IPS DF 6.9 (cell line): Measurements from ENCODE around the gene CACNA1H.

ENCODE experiments used
- DNase-seq: peaks from one replicate; pipeline ENCODE4 v3.0.0-alpha.2; 2013; ENCODE audit warnings: low read depth, low spot score
- H3K27ac ChIP-seq: one replicate; pipeline ENCODE4 v1.5.1; 2013; ENCODE audit warnings: low read length, control low read depth
- H3K27me3 ChIP-seq: 2 replicates; pipeline ENCODE4 v1.6.1; 2013; ENCODE audit warnings: mild to moderate bottlenecking, low read length; ENCODE audit not compliant: control insufficient read depth, insufficient read depth
- H3K36me3 ChIP-seq: 2 replicates; pipeline ENCODE4 v1.6.1; 2013; ENCODE audit warnings: low read length; ENCODE audit not compliant: control insufficient read depth, insufficient read depth
- H3K4me1 ChIP-seq: 2 replicates; pipeline ENCODE4 v1.6.1; 2013; ENCODE audit warnings: low read length; ENCODE audit not compliant: control insufficient read depth, insufficient read depth
- H3K4me3 ChIP-seq: 2 replicates; pipeline ENCODE4 v1.5.1; 2013; ENCODE audit warnings: mild to moderate bottlenecking, low read length
- H3K9me3 ChIP-seq: 2 replicates; pipeline ENCODE4 v1.6.1; 2013; ENCODE audit warnings: low read length, inconsistent platforms; ENCODE audit not compliant: control insufficient read depth, insufficient read depth
- WGBS: extraction: QIAGEN DNeasy Blood & Tissue Kit; methylation state at CpG from one replicate; pipeline ENCODE4 v1.1.7; 2013; ENCODE audit warnings: mixed read lengths, missing lambda C conversion rate; ENCODE audit not compliant: insufficient read length, insufficient coverage; 5-methylcytosine and 5-hydroxymethylcytosine counted together

The CACNA1H gene

DNA sequence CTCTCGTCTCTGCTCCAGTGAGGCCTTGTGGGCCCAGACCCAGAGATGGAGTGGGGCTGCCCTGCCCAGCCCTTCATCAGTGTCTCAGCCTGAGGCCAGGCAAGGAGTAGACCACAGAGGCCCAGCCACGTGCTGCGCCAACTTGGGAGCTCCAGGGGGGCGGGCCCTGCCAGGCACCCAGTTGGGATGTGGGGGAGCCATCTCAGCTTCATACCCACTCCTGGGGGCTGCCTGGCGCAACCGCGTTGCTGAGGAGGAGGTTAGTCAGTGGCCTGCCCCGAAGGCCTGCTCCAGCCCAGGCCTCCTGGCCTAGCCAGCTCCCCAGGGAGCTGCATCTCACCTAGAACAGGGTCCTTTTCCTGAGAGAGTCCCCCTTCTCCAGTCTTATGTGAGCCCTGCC lies 60.3 kb downstream of the CACNA1H start:
- Histone ChIP-seq H3K4me1 (no peaks in the 10 kb centered on the region; the same call in 1 of the 2 replicates), H3K27ac (no peak overlapping the region), H3K9me3 (no peaks in the 10 kb centered on the region), H3K36me3 (peaks cover 39% of the 10 kb centered on the region), H3K4me3 (no peak overlapping the region), H3K27me3 (no peaks in the 10 kb centered on the region)
- no CpG with 5 or more reads among the region's 8 CpGs for WGBS
- no peak for DNase-seq

GRCh38 chr16:1213796-1214372 lies 61.0 kb downstream of the CACNA1H start:
- Histone ChIP-seq H3K27ac (no peak overlapping the region), H3K4me1 (no peaks in the 10 kb centered on the region; the same call in 1 of the 2 replicates), H3K27me3 (no peaks in the 10 kb centered on the region), H3K4me3 (no peak overlapping the region), H3K9me3 (no peaks in the 10 kb centered on the region), H3K36me3 (peaks cover 37% of the 10 kb centered on the region)
- no peak for DNase-seq
- no CpG with 5 or more reads among the region's 25 CpGs for WGBS

DNA sequence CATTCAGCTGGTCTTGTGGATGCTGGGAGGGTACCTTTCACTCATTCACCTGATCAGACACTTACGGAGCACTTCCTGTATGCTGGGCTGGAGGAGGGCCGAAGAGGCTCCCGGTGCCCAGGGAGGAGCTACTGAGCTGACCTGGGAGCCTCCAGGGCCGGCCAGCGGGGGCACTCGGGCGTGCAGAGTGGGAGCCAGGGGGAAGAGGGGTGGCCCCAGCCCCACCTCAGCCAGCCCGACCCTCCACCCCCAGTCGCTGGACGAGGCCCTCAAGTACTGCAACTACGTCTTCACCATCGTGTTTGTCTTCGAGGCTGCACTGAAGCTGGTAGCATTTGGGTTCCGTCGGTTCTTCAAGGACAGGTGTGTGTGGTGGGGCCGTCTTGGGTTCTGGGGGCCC lies 61.8 kb downstream of the CACNA1H start:
- H3K27me3 ChIP-seq: no peaks in the 10 kb centered on the region
- WGBS: no CpG with 5 or more reads among the region's 16 CpGs
- DNase-seq: no peak
- peaks cover 37% of the 10 kb centered on the region for H3K36me3 ChIP-seq
- H3K4me1 ChIP-seq: no peaks in the 10 kb centered on the region; the same call in 1 of the 2 replicates
- no peak overlapping the region for H3K4me3 ChIP-seq
- H3K9me3 ChIP-seq: no peaks in the 10 kb centered on the region
- H3K27ac ChIP-seq: no peak overlapping the region

DNA sequence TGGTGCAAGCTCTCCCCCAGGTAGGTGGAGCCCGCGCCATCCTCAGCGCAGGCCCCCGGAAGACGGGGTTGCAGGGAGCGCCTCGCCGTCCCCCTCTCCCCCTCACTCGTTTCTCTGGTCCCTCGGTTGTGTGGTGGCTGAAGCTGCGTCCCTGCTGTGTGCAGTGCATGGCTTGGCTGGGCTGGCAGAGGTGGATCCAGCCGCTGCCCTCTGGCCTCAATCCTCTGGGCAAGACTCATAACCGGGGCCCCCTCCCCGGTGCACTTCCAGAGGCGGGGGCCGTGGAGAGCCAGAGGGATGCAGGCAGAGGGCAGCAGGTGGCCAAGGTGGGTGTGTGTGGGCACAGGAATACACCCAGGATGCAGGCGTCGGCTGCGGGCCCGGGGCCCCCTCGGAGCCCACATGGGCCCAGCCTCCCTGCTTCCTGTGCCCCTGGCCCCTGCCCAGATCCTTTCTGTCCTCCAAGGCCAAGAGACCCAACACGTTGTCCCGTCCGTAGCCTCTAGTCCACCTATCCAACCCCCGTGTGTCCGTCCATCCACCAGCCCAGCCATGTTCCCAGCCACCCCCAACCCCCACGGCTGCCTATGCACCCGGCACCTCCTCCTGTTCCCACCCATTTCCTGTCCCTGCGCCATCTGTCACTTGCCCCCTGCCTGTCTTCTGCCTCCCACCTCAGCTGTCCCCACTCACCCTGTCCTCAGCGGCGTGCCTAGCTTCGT lies 62.8 kb downstream of the CACNA1H start:
- WGBS: no CpG with 5 or more reads among the region's 32 CpGs

DNA sequence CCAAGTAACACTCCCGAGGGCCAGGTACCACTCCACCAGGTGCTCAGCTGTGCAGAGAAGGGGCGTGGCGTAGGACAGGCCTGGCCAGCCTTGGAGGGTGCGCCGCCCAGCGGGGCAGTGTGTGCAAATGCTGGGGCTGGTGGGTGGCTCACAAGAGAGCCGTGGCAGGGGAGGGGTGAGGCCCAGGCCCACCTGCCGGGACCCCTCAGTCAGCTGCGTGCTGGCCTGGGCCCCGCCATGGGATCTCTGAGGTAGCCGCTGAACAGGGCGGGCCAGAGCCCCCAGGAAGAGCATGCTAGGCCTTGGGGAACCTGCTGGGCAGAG lies 63.4 kb downstream of the CACNA1H start:
- Histone ChIP-seq H3K27ac (no peak overlapping the region), H3K9me3 (no peaks in the 10 kb centered on the region), H3K36me3 (peaks cover 38% of the 10 kb centered on the region), H3K4me3 (no peak overlapping the region), H3K27me3 (no peaks in the 10 kb centered on the region), H3K4me1 (no peaks in the 10 kb centered on the region; the same call in 1 of the 2 replicates)
- DNase-seq: no peak
- WGBS: no CpG with 5 or more reads among the region's 12 CpGs

More for the DNA sequence above, 62.8 kb downstream of the CACNA1H start:
- DNase-seq: no peak
- no peaks in the 10 kb centered on the region for H3K27me3 ChIP-seq
- H3K27ac ChIP-seq: no peak overlapping the region
- H3K4me1 ChIP-seq: no peaks in the 10 kb centered on the region; the same call in 1 of the 2 replicates
- no peaks in the 10 kb centered on the region for H3K9me3 ChIP-seq
- H3K4me3 ChIP-seq: no peak overlapping the region
- H3K36me3 ChIP-seq: peaks cover 36% of the 10 kb centered on the region

GRCh38 chr16:1216681-1217400 lies 63.9 kb downstream of the CACNA1H start:
- H3K4me3 ChIP-seq: no peak overlapping the region
- DNase-seq: no peak
- H3K36me3 ChIP-seq: peaks cover 38% of the 10 kb centered on the region
- no peak overlapping the region for H3K27ac ChIP-seq
- H3K9me3 ChIP-seq: no peaks in the 10 kb centered on the region
- WGBS: no CpG with 5 or more reads among the region's 32 CpGs
- no peaks in the 10 kb centered on the region; the same call in 1 of the 2 replicates for H3K4me1 ChIP-seq
- no peaks in the 10 kb centered on the region for H3K27me3 ChIP-seq

DNA sequence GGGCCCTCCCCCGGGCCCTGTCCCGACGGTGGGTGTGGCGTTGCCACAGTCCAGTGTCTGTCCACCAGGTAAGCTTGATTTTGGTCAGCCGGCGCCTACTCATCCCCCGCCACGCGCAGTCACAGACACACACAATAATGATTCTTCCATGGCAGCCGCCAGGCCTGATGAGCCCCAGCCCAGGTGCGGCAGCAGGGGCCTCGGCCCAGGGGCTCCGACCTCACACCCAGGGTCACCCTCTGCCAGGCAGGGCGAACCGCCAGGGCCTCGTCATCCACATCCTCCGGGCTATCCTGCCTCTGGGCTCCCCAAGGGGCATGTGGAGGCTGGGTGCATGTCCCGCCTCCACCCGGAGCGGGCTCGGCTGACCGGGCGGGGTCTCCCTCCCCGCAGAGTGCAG lies 64.6 kb downstream of the CACNA1H start:
- H3K4me3 ChIP-seq: no peak overlapping the region
- DNase-seq: no peak
- H3K4me1 ChIP-seq: no peaks in the 10 kb centered on the region; the same call in 1 of the 2 replicates
- no peak overlapping the region for H3K27ac ChIP-seq
- peaks cover 40% of the 10 kb centered on the region for H3K36me3 ChIP-seq
- WGBS: no CpG with 5 or more reads among the region's 24 CpGs
- no peaks in the 10 kb centered on the region for H3K9me3 ChIP-seq
- no peaks in the 10 kb centered on the region for H3K27me3 ChIP-seq

- no CpG with 5 or more reads among the region's 49 CpGs for WGBS
- peaks cover 35% of the 10 kb centered on the region for H3K36me3 ChIP-seq
- H3K27ac ChIP-seq: no peak overlapping the region
- no peak overlapping the region for H3K4me3 ChIP-seq
- H3K9me3 ChIP-seq: no peaks in the 10 kb centered on the region
- no peaks in the 10 kb centered on the region; the same call in 1 of the 2 replicates for H3K4me1 ChIP-seq
- no peak for DNase-seq
- no peaks in the 10 kb centered on the region for H3K27me3 ChIP-seq
These were observed 65.4 kb downstream of the CACNA1H start for GRCh38 chr16:1218061-1218929.

DNA sequence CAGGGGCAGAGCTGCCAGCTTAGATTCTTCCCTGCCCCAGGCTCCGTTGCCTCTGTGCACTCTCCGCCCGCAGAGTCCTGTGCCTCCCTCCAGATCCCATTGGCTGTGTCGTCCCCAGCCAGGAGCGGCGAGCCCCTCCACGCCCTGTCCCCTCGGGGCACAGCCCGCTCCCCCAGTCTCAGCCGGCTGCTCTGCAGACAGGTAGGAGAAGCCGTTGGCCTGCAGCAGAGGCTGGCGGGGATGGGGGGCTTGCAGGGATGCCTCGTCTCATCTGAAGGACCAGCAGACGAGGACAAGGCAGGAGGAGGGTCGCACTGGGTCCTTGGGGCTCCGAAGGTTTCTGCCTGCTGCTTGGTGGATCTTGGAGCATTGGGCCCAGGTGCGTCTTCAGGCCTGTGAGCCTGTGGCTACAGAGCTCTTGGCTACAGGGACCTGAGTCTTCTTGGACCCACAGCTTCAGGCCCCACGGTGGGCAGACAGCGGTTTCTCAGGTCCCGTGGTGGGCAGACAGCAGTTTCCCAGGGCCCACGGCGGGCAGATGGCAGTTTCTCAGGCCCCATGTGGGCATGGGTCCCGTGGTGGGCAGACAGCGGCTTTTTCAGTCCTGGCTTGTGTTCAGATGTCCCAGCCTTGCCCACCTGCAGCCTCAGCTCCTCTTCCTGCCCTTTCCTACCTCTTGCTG lies 66.2 kb downstream of the CACNA1H start:
- H3K36me3 ChIP-seq: peaks cover 35% of the 10 kb centered on the region
- no peaks in the 10 kb centered on the region; the same call in 1 of the 2 replicates for H3K4me1 ChIP-seq
- no peak overlapping the region for H3K4me3 ChIP-seq
- WGBS: no CpG with 5 or more reads among the region's 24 CpGs
- no peak overlapping the region for H3K27ac ChIP-seq
- no peak for DNase-seq
- no peaks in the 10 kb centered on the region for H3K9me3 ChIP-seq
- H3K27me3 ChIP-seq: no peaks in the 10 kb centered on the region
